Measurements from ENCODE around the gene CPZ.

Gene CPZ

GRCh38 chr4:8647094-8647570 lies 54.6 kb downstream of the CPZ start:
- CTCF ChIA-PET, result interaction anchor here (1.0 kb wide), 1 partner anchor 179 kb away, joined by 3 read pairs; no protein-coding TSS in a partner anchor
- no peaks in the 10 kb centered on the region for H3K36me3 ChIP-seq (ENCODE audit: control insufficient read depth in 2 of 2, insufficient read depth in 1 of 2, low read length in 2 of 2)
- TF ChIP-seq ZNF660 (tag by site-specific recombination; IDR thresholded peaks at IDR 0.05) (no peak), ZNF449 (tag by site-specific recombination; IDR thresholded peaks at IDR 0.05) (no peak), PRDM2 (tag by site-specific recombination; IDR thresholded peaks at IDR 0.05; ENCODE audit: borderline replicate concordance) (no peak), MYNN (tag by site-specific recombination; IDR thresholded peaks at IDR 0.05; ENCODE audit: borderline replicate concordance) (no peak), ZNF214 (tag by site-specific recombination; IDR thresholded peaks at IDR 0.05; ENCODE audit: borderline replicate concordance) (no peak), ZNF112 (tag by site-specific recombination; IDR thresholded peaks at IDR 0.05) (no peak), SP7 (tag by site-specific recombination; IDR thresholded peaks at IDR 0.05) (no peak), ZBTB8A (tag by site-specific recombination; IDR thresholded peaks at IDR 0.05) (no peak), ZNF521 (tag by site-specific recombination; IDR thresholded peaks at IDR 0.05) (no peak), RBAK (tag by site-specific recombination; IDR thresholded peaks at IDR 0.05) (no peak)
- POLR2A ChIA-PET, result no interaction called here
- H3K9me3 ChIP-seq (ENCODE audit: control insufficient read depth, insufficient read depth, low read depth, low read length), result no peaks in the 10 kb centered on the region
- no peak overlapping the region for H3K4me3 ChIP-seq (ENCODE audit: low read depth, low read length)
- H3K4me1 ChIP-seq (ENCODE audit: control insufficient read depth, insufficient read depth, low read length), result peaks cover 7% of the 10 kb centered on the region
- no peak overlapping the region; the same call in 1 of the 2 replicates for H3K27ac ChIP-seq (ENCODE audit: extremely low read depth, low read depth, low read length)

GRCh38 chr4:8647626-8648025 lies 55.1 kb downstream of the CPZ start:
- POLR2A ChIA-PET, result no interaction called here
- Histone ChIP-seq H3K9me3 (ENCODE audit: control insufficient read depth, insufficient read depth, low read depth, low read length) (no peaks in the 10 kb centered on the region), H3K36me3 (ENCODE audit: control insufficient read depth in 2 of 2, insufficient read depth in 1 of 2, low read length in 2 of 2) (no peaks in the 10 kb centered on the region), H3K4me3 (ENCODE audit: low read depth, low read length) (no peak overlapping the region), H3K4me1 (ENCODE audit: control insufficient read depth, insufficient read depth, low read length) (peaks cover 7% of the 10 kb centered on the region), H3K27ac (ENCODE audit: extremely low read depth, low read depth, low read length) (no peak overlapping the region)
- TF ChIP-seq ZNF426 (tag by site-specific recombination; IDR thresholded peaks at IDR 0.05), result no peak
- CTCF ChIA-PET, result no interaction called here

- Histone ChIP-seq H3K36me3 (ENCODE audit: control insufficient read depth in 2 of 2, insufficient read depth in 1 of 2, low read length in 2 of 2) (no peaks in the 10 kb centered on the region), H3K9me3 (ENCODE audit: control insufficient read depth, insufficient read depth, low read depth, low read length) (no peaks in the 10 kb centered on the region), H3K27ac (ENCODE audit: extremely low read depth, low read depth, low read length) (no peak overlapping the region), H3K4me3 (ENCODE audit: low read depth, low read length) (no peak overlapping the region), H3K4me1 (ENCODE audit: control insufficient read depth, insufficient read depth, low read length) (peaks cover 7% of the 10 kb centered on the region)
- ChIA-PET CTCF (no interaction called here), POLR2A (no interaction called here)
- no peak for TF ChIP-seq ZNF549 (tag by site-specific recombination; IDR thresholded peaks at IDR 0.05)
- TF ChIP-seq KLF10 (tag by site-specific recombination; IDR thresholded peaks at IDR 0.05), result no peak
- no peak for TF ChIP-seq YY1 (tag by site-specific recombination; IDR thresholded peaks at IDR 0.05)
- TF ChIP-seq ZNF600 (tag by site-specific recombination; IDR thresholded peaks at IDR 0.05), result no peak
- TF ChIP-seq KLF17 (tag by site-specific recombination; IDR thresholded peaks at IDR 0.05), result no peak
- no peak for TF ChIP-seq BCL11A (tag by site-specific recombination; IDR thresholded peaks at IDR 0.05; ENCODE audit: low read depth)
- TF ChIP-seq ZNF169 (tag by site-specific recombination; IDR thresholded peaks at IDR 0.05), result no peak
- no peak for TF ChIP-seq ZNF776 (tag by site-specific recombination; IDR thresholded peaks at IDR 0.05; ENCODE audit: borderline replicate concordance)
- no peak for TF ChIP-seq ZNF423 (tag by site-specific recombination; IDR thresholded peaks at IDR 0.05)
- no peak for TF ChIP-seq ZNF350 (tag by site-specific recombination; IDR thresholded peaks at IDR 0.05)
These were observed 55.7 kb downstream of the CPZ start for GRCh38 chr4:8648296-8648695.

Data from HEK293 (cell line).